Measurements from ENCODE around the gene GPR26.

The GPR26 gene

GRCh38 chr10:123666318-123667236 is at the start of gene GPR26:
Gene GPR26, plus strand, starts transcription at chr10:123666355. Its CDS starts 53 bp downstream, at chr10:123666408.
- no peak for DNase-seq (ENCODE audit: low spot score)

GRCh38 chr10:123618224-123618623 is 47.9 kb upstream of the GPR26 start:
- DNase-seq (ENCODE audit: low spot score), result no peak

- DNase-seq (ENCODE audit: low spot score), result no peak
Measured at GRCh38 chr10:123619067-123619855, 46.9 kb upstream of the GPR26 start.

- no peak for DNase-seq (ENCODE audit: low spot score)
Measured at GRCh38 chr10:123620621-123621020, 45.5 kb upstream of the GPR26 start.

GRCh38 chr10:123621492-123621891 is 44.7 kb upstream of the GPR26 start:
- DNase-seq (ENCODE audit: low spot score), result no peak

GRCh38 chr10:123621916-123622315 is 44.2 kb upstream of the GPR26 start:
- no peak for DNase-seq (ENCODE audit: low spot score)

- DNase-seq (ENCODE audit: low spot score), result no peak
Measured at GRCh38 chr10:123622381-123622780, 43.8 kb upstream of the GPR26 start.

- no peak for DNase-seq (ENCODE audit: low spot score)
Measured at GRCh38 chr10:123624086-123624485, 42.1 kb upstream of the GPR26 start.

GRCh38 chr10:123633106-123633505 is 33.0 kb upstream of the GPR26 start:
- DNase-seq (ENCODE audit: low spot score), result no peak

- DNase-seq (ENCODE audit: low spot score), result no peak
Measured at GRCh38 chr10:123633636-123634035, 32.5 kb upstream of the GPR26 start.

- no peak for DNase-seq (ENCODE audit: low spot score)
Measured at GRCh38 chr10:123634221-123634620, 31.9 kb upstream of the GPR26 start.

GRCh38 chr10:123635131-123635530 is 31.0 kb upstream of the GPR26 start:
- no peak for DNase-seq (ENCODE audit: low spot score)

GRCh38 chr10:123635745-123636144 is 30.4 kb upstream of the GPR26 start:
- DNase-seq (ENCODE audit: low spot score), result no peak

- DNase-seq (ENCODE audit: low spot score), result no peak
Measured at GRCh38 chr10:123636598-123637325, 29.4 kb upstream of the GPR26 start.

- no peak for DNase-seq (ENCODE audit: low spot score)
Measured at GRCh38 chr10:123637326-123637880, 28.8 kb upstream of the GPR26 start.

GRCh38 chr10:123639131-123639530 is 27.0 kb upstream of the GPR26 start:
- DNase-seq (ENCODE audit: low spot score), result no peak

- DNase-seq (ENCODE audit: low spot score), result no peak
Measured at GRCh38 chr10:123640016-123640535, 26.1 kb upstream of the GPR26 start.

- DNase-seq (ENCODE audit: low spot score), result no peak
Measured at GRCh38 chr10:123642293-123642692, 23.9 kb upstream of the GPR26 start.

- no peak for DNase-seq (ENCODE audit: low spot score)
Measured at GRCh38 chr10:123642697-123643096, 23.5 kb upstream of the GPR26 start.

- no peak for DNase-seq (ENCODE audit: low spot score)
Measured at GRCh38 chr10:123643315-123643714, 22.8 kb upstream of the GPR26 start.

- DNase-seq (ENCODE audit: low spot score), result no peak
Measured at GRCh38 chr10:123645016-123645415, 21.1 kb upstream of the GPR26 start.

GRCh38 chr10:123645615-123646014 is 20.5 kb upstream of the GPR26 start:
- no peak for DNase-seq (ENCODE audit: low spot score)

Data from hematopoietic multipotent progenitor cell treated with erythropoietin and hydrocortisone succinate and interleukin-3 and kit ligand, for 15 days (in vitro differentiated cells).